ENCODE data around the gene TFAP2C.
"Not testable (repeated sequence)": the region's sequence is repeated elsewhere in the genome, so short reads cannot be mapped to it uniquely, and the experiment has no call there.

Gene TFAP2C

DNA sequence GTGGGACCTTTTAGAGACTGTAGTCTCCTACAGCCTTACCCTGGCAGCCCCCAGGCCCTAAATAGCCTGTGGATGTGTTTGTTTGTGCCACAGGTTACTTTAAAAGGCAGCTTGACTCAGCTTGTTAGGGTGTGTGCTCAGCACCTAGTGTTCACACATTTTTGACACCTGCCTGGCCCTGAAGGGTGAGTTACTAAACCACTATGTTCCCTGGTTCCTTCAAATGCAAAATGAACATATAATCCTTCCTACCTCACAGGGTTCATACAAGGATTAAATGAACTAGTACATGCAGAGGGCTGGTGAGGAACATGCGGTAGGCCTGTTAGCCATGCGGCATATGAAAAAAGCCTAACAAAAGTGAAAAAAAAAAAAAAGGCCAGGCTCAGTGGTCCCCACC, 14.9 kb upstream of the TFAP2C start:
- in situ Hi-C loops (cut with MboI; ENCODE audit: low sequenced_read_pairs): no loop called here

- in situ Hi-C loops (cut with MboI; ENCODE audit: low sequenced_read_pairs): no loop called here
These were observed 12.4 kb upstream of the TFAP2C start for GRCh38 chr20:56616716-56617115.

DNA sequence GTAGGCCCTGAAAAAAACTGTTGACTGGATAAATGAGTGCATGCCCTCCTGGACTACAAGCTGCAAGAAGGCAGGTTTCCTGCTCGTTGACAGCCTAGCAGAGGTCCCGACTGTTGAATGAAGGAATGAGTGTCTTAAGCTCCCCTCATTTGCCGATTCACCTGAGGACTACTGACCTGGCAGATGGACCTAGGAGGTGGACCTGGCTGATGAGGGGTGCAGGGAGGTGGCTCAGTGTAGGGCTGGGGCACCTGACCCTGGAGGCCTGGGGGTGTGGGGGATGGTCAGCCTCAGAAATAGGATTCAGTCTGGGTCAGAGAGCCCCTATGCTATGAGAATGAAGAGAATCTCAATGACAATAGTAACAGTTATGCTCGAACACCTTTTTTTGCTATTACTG, 11.6 kb upstream of the TFAP2C start:
- in situ Hi-C loops (cut with MboI; ENCODE audit: low sequenced_read_pairs): no loop called here

- in situ Hi-C loops (cut with MboI; ENCODE audit: low sequenced_read_pairs): no loop called here
These were observed 7.4 kb upstream of the TFAP2C start for GRCh38 chr20:56621730-56622129.

DNA sequence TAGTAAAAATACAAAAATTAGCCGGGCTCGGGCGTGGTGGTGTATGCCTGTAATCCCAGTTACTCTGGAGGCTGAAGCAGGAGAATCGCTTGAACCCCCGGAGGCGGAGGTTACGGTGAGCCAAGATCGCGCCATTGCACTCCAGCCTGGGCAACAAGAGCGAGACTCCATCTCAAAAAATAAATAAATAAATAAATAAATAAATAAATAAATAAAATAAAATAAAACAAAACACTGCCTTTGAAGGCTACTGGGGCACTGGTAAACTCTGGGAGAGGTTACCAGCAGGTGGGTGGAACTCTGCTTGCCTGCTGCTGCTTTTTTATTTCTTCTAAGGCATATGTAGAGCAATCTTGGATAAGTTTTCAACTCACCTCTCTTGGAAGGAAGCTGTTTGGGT, 5.2 kb upstream of the TFAP2C start:
- in situ Hi-C loops (cut with MboI; ENCODE audit: low sequenced_read_pairs): not testable (repeated sequence)

- in situ Hi-C loops (cut with MboI; ENCODE audit: low sequenced_read_pairs): no loop called here
These were observed 4.1 kb upstream of the TFAP2C start for GRCh38 chr20:56624786-56625681.

DNA sequence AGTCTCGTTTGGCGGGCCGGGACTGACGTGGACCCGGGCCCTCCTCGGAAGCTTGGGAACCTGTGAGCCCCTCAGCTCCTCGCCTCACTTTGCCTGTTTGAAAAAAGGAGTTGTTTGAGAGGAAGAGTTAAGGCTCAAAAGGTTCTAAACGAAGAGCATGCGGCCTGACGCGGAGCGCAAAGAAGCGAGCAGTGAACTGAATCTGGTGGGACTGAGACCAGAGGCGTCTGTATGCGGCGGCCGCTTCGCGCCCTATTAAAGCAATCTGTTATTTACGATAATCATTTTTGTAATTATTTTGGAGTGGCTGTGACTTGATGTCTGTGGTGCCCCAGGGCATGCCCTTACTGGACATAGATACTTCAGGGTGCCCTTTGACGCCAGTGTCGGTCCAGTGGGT, 3.3 kb upstream of the TFAP2C start:
- in situ Hi-C loops (cut with MboI; ENCODE audit: low sequenced_read_pairs): no loop called here

GRCh38 chr20:56626367-56627121, 2.6 kb upstream of the TFAP2C start:
- in situ Hi-C loops (cut with MboI; ENCODE audit: low sequenced_read_pairs): no loop called here

DNA sequence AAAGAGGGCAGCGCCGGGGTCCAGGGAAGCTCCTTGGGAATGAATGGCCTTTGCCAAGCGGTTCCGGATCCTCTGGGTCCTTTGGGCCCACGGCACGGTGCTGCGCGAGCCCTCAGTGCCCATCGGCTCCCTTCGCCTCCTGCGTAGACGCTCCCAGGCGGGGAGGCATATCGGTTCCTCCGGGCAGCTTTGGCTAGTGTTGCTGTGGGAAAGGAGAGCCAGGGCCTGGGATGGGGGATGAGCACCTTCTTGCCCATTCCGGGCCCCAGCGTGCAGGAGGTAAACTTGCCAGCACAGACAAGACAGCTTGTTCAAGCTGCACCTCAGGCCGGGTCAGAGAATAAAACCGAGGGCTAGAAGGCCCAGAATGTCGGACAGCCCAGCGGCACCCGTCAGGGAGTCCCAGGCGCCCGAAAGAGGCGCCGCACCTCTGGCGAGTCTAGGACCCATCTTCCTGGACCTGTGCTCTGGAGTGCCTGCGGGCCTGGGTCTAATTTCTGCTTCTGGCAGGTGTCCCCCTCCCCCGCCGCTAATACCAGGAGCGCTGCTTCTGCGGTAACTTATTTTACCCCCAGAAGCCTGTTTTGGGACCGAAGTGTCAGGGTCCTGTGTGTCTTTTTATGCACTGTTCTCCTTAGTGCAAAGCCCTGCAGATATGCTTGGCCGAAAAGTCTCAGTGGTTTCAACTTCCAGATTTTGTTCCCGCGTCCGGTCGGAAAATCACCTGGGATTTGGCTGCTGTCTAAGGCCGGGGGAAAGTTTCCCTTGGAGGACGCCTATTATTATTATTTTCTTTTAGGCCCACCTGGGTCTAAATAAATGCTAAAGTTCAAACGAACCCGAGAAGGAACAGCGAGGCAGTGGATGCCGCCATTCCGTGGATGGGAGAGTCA, 1.7 kb upstream of the TFAP2C start:
- in situ Hi-C loops (cut with MboI; ENCODE audit: low sequenced_read_pairs): no loop called here

DNA sequence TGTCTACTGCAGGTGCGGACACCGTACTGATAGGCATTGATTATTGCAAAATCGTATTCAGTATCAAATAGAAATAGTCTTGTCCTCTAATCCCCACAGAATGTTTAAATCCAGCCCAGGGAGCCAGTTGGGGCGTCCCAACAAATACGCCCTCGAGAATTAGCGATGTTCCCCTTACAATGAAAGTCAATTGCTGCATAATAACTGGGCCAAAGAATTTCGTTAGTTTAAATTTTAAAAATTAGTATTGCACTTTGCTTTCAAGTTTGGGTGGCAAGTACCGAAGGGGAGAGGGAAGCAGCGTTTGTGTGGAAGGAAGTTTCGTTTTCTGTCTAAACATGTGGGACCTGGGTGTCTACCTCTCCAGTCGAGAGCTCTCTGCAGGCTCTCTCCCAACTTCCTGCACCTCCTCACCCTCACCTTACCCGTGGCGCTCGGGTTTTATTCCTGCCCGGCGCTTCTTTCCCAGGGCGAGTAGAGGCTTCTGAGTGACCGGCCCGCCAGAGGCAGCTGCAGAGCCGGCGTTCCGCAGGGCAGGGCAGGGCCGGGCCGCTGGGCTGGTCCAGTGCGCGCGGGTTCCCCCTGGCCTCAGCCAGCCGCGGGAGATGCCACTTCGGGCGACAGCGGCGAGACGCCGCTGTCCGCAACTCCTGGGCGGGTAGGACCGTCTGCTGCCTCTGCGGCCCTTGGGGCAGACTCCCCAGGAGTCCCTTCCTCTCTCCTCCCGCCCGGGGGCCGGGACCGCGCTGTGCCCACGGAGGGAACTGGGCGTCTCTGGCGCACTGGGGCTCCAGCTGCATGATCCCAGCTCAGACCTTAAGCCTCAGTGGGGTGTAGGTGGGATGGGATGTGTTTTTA, 862 bp upstream of the TFAP2C start:
- in situ Hi-C loops (cut with MboI; ENCODE audit: low sequenced_read_pairs): no loop called here

DNA sequence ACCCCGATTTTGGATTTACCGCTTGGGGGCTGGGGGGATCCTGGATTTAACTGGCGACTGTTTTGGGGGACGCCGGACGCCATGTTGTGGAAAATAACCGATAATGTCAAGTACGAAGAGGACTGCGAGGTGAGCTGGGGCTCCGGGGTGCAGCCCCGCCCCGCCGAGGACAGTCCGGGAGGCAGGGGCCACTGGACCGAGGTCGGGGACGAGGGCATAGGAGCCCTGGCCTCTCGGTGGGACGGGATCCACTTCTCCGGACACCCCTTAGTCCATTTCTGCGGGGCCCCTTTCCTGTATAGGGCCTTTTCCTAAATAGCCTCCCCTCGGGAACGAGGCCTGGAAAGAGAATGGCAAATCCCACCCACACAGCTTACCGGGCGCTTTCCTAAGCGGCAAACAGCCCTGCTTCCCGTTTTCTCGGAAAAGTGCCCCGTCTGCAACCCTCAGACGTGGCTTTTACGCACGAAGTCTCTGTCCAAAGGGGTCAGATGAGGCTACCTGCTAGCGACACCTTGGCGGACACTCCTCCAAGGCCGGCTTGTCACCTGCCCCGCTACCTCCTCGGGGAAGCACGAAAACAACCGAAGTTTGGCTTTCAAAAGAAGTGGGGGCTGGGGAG, 469 bp downstream of the TFAP2C start:
- in situ Hi-C loops (cut with MboI; ENCODE audit: low sequenced_read_pairs): no loop called here

DNA sequence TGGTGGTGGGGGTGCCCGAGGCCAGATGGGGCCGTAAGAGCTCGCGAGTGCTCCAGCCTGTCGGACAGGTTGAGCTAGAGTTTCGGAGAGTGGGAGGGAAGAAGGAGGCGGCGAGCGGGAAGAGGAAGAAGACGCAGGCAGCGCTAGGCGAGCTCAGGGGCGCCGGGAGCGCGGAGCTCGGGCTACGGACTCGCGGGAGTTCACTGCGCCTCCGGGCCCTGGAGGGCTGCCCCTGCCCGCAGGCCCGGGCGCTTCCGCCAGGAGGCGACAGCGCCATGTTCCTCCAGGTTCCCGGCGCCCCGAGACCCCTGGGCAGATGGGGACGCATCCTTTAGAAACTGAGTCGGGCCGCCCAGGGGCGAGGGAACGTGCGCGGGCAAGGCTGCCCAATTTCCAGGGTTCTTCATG, 984 bp downstream of the TFAP2C start:
- in situ Hi-C loops (cut with MboI; ENCODE audit: low sequenced_read_pairs): no loop called here

GRCh38 chr20:56630506-56631317, 1.6 kb downstream of the TFAP2C start:
- in situ Hi-C loops (cut with MboI; ENCODE audit: low sequenced_read_pairs): no loop called here

DNA sequence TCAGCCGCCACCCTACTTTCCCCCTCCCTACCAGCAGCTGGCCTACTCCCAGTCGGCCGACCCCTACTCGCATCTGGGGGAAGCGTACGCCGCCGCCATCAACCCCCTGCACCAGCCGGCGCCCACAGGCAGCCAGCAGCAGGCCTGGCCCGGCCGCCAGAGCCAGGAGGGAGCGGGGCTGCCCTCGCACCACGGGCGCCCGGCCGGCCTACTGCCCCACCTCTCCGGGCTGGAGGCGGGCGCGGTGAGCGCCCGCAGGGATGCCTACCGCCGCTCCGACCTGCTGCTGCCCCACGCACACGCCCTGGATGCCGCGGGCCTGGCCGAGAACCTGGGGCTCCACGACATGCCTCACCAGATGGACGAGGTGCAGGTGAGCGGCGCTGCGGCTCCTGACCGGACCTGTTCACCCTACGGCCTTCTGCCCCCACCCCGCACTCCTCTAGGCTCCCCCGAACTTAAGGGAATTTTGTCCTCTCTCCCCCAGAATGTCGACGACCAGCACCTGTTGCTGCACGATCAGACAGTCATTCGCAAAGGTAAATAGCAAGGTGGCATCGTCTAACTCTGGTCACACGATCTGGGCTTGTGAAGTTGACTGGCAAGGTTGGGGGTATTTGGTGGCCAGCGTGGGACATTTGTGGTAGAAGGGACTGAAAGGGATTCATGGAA, 2.3 kb downstream of the TFAP2C start:
- in situ Hi-C loops (cut with MboI; ENCODE audit: low sequenced_read_pairs): no loop called here

DNA sequence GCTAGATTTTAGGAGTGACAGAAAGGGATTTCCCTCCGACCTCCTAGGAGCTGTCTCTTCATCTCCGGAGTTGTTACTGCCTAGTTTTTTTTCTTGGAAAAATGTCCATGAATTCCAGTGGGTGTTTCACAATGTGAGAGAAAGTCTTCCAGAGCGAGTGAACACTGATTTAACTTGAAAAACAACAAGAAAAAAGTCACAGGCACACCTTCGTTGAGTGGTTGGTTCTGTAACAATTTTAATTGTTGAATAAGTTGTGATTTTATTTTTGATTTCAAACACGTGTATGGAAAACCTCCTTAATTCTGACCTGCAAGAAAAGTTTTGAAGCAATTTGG, 2.9 kb downstream of the TFAP2C start:
- in situ Hi-C loops (cut with MboI; ENCODE audit: low sequenced_read_pairs): no loop called here

DNA sequence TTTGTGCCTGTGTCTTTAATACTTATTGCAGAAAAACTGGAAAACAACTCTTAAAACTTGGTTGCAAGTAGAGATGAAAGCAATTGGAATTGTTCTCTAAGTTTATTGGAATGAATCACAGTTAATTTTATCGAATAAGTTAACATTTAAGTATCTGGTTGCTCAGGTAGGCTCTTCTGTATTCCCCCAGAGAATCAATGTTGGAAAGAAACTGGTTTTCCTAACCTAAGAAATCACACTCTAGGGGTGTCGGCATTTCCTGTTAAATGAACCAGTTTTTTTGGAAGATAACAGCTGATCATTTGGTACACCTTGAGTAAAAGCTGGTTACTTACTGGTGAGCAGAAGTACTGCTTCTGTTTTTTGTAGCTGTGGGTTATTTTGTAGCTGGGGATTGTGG, 5.2 kb downstream of the TFAP2C start:
- in situ Hi-C loops (cut with MboI; ENCODE audit: low sequenced_read_pairs): no loop called here

- in situ Hi-C loops (cut with MboI; ENCODE audit: low sequenced_read_pairs): no loop called here
These were observed 5.8 kb downstream of the TFAP2C start for GRCh38 chr20:56634735-56635385.

DNA sequence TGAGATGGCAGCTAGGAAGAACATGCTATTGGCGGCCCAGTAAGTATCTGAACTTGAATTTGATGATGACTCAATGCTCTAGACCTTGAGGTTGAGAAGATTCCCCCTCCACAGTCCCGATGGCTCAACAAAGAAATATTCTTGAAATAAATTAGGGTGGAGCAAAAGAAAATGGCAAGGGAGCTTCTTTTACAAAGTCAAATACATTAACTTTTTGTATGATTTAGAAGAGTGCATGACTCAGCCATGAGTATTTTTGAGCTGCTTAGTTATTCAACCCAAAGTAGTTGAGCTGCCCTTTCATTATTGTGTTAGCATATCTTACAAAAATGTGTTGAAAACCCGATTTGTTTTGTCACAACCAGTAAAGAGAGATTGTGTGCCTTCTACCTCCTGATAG, 7.6 kb downstream of the TFAP2C start:
- in situ Hi-C loops (cut with MboI; ENCODE audit: low sequenced_read_pairs): no loop called here

All from HL-60/S4 treated with retinoic acid at 250 ng/mL for 4 days and 3 days (cell line).